Peyer's patch (tissue), 4 donors: Measurements from ENCODE around the gene SHD.

ENCODE experiments used
- CTCF ChIP-seq, 6 experiments: fragments of 450-650 bp in 4 of 6; fragments of 200-600 bp in 2 of 6; sonication (generic) in 1 of 6; IDR thresholded peaks; one replicate each; pipeline ENCODE4 v1.5.1; 2017 to 2019; ENCODE audit warnings: antibody characterized with exemption in 6 of 6, mild to moderate bottlenecking in 3 of 6, moderate library complexity in 1 of 6
- POLR2A ChIP-seq, 2 donors: fragments of 450-650 bp; IDR thresholded peaks; one replicate each; pipeline ENCODE4 v1.5.1; 2017; ENCODE audit warnings: antibody characterized with exemption in 2 of 2, mild to moderate bottlenecking in 2 of 2, moderate library complexity in 2 of 2

- TF ChIP-seq CTCF (IDR thresholded peaks at IDR 0.05) (no peak), POLR2A (IDR thresholded peaks at IDR 0.05) (no peak)
Measured at GRCh38 chr19:4277191-4277696, 1.8 kb upstream of the SHD start.
